Pons (tissue), 1 donor: Measurements from ENCODE around the gene TAF9B.
"Not testable (repeated sequence)": the region's sequence is repeated elsewhere in the genome, so short reads cannot be mapped to it uniquely, and the experiment has no call there.

Source experiments
- DNase-seq: peaks from one replicate; pipeline ENCODE4 v3.0.0-alpha.2; 2016; ENCODE audit warnings: low spot score

TAF9B gene

GRCh38 chrX:78116365-78116764, 23.1 kb downstream of the TAF9B start:
- no peak for DNase-seq

GRCh38 chrX:78111140-78111931, 28.1 kb downstream of the TAF9B start:
- DNase-seq = no peak

- no peak for DNase-seq
These were observed 30.0 kb downstream of the TAF9B start for GRCh38 chrX:78109458-78109857.

- DNase-seq = no peak
These were observed 32.8 kb downstream of the TAF9B start for GRCh38 chrX:78106651-78106986.

GRCh38 chrX:78105944-78106650, 33.4 kb downstream of the TAF9B start:
- no peak for DNase-seq

- peak; percentile 28 for DNase-seq
These were observed 34.8 kb downstream of the TAF9B start for GRCh38 chrX:78104447-78105176.

- peak; percentile 91 for DNase-seq
These were observed 35.6 kb downstream of the TAF9B start, which contains the start of gene PGK1 for GRCh38 chrX:78103623-78104446. Gene PGK1 (plus strand): TSS chrX:78104248. CDS start chrX:78104341, 93 bp downstream.

GRCh38 chrX:78103001-78103622, 36.3 kb downstream of the TAF9B start:
- no peak for DNase-seq

- DNase-seq = no peak
These were observed 37.4 kb downstream of the TAF9B start for GRCh38 chrX:78102091-78102490.

GRCh38 chrX:78098108-78098507, 41.3 kb downstream of the TAF9B start:
- DNase-seq = no peak

- DNase-seq = no peak
These were observed 47.2 kb downstream of the TAF9B start for GRCh38 chrX:78092296-78092695.

- not testable (repeated sequence) for DNase-seq
These were observed 58.0 kb downstream of the TAF9B start for GRCh38 chrX:78081413-78081812.
